Mucosa of descending colon (tissue), 3 donors: ENCODE results near the gene MTMR2. TPM values are rescaled to one million over a fixed set of nuclear protein-coding genes. Genes with fewer than 3 reads are reported as not detected.

ENCODE experiments used
- ATAC-seq: fragments of 200-7000 bp; cut with Tn5 transposase; one replicate; pipeline ENCODE4 v1.9.1; 2020; ENCODE audit warnings: mild to moderate bottlenecking, moderate library complexity
- DNase-seq, 3 donors: peaks; one replicate each; pipeline ENCODE4 v3.0.0-alpha.2; 2020
- H3K36me3 ChIP-seq: fragments of 200-600 bp; one replicate; pipeline ENCODE4 v1.8.0; 2021; ENCODE audit warnings: low read depth, mild to moderate bottlenecking
- H3K4me1 ChIP-seq: fragments of 200-600 bp; one replicate; pipeline ENCODE4 v1.8.0; 2021; ENCODE audit warnings: low read depth, mild to moderate bottlenecking
- H3K4me3 ChIP-seq: fragments of 200-600 bp; one replicate; pipeline ENCODE4 v1.8.0; 2021; ENCODE audit warnings: mild to moderate bottlenecking
- H3K9me3 ChIP-seq: fragments of 200-600 bp; one replicate; pipeline ENCODE4 v1.8.0; 2021; ENCODE audit warnings: mild to moderate bottlenecking
- CTCF ChIP-seq: fragments of 200-600 bp; IDR thresholded peaks from one replicate; pipeline ENCODE4 v1.8.0; 2022; ENCODE audit warnings: antibody characterized with exemption, mild to moderate bottlenecking
- intact Hi-C, 2 donors: fragments of 100-400 bp; cut with DNase I in 1 of 2; cut with micrococcal nuclease in 1 of 2; formaldehyde crosslinking; loops; one replicate each; pipeline versions ENCODE4 v1.11.0 to v1.11.1; 2022; cut with DNase I, micrococcal nuclease
- total RNA-seq, 3 donors: library from RNA; stranded (reverse); fragmentation: NEBNext Ultra II Directional in 2 of 3; extraction: Animal tissue kit (Norgen Biotek cat#: 25700) in 2 of 3; gene quantifications; one replicate each; pipeline versions ENCODE4 v1.2.1 to v1.2.4, GENCODE V29; 2021 to 2023
- donor health status: DM: no; HTN: no; CAD: no; lungs with moderate emphysema.
- donor health status: DM: no; HTN: no; CAD: no.
- donor health status: DM: no; HTN: yes; CAD: no.

Gene MTMR2
- total RNA-seq, 3 donors from 2014 or later = 19.9 to 31.1 (median 21.3) TPM

- Histone ChIP-seq H3K4me3 (peak overlapping the region; percentile 76), H3K4me1 (peaks cover 18% of the 10 kb centered on the region), H3K36me3 (no peaks in the 10 kb centered on the region), H3K9me3 (no peaks in the 10 kb centered on the region)
- intact Hi-C loops = no loop called here
- TF ChIP-seq CTCF = no peak
- ATAC-seq = no peak
- DNase-seq = peak in 1 of 3 donors; percentile 31
Measured at GRCh38 chr11:95788921-95789505, 134.9 kb downstream of the MTMR2 start.

Other genes starting within 250 kb of the MTMR2 start
- gene FAM76B, start 134.3 kb downstream of the MTMR2 start, total RNA-seq = 10 to 100 TPM; 23.0 to 26.7 (median 24.5) TPM
- 10 to 100 TPM; 29.7 to 35.1 (median 29.9) TPM for gene CEP57, start 133.6 kb downstream of the MTMR2 start, total RNA-seq